Measurements from ENCODE around the gene KRT76. TPM values are rescaled to one million over a fixed set of nuclear protein-coding genes. Genes with fewer than 3 reads are reported as not detected.

The KRT76 gene
- total RNA-seq, 2 donors from 2014 or later = not detected

DNA sequence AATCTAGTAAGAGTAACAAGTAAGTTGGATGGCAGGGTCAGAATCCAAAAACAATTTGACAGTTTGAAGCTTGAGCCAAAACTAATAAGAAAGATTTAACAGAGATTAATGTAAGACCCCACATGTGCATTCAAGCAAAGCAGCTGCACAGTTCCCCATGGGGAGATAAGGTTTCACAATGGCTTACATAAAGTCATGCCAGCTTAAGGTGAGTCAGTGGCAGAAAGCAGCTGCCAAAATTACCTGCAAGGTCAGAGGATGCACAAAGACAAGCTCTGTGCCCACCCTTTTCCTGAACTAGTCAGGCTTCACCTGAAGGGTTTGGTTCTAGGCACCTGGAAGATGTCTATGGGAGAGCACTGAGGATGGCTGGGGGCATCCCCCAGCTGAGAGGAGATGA is 37.2 kb downstream of the KRT76 start:
- no peaks in the 10 kb centered on the region for H3K4me1 ChIP-seq
- intact Hi-C loops (cut with DNase I) = no loop called here
- TF ChIP-seq CTCF (IDR thresholded peaks at IDR 0.05) = no peak
- no peaks in the 10 kb centered on the region for H3K9me3 ChIP-seq
- H3K9ac ChIP-seq (ENCODE audit: low read depth in 2 of 2, low read length in 2 of 2) = no peak overlapping the region
- H3K27me3 ChIP-seq = no peaks in the 10 kb centered on the region
- H3K4me3 ChIP-seq = no peak overlapping the region
- DNase-seq = no peak
- no peaks in the 10 kb centered on the region for H3K36me3 ChIP-seq
- no peak overlapping the region for H3K27ac ChIP-seq

DNA sequence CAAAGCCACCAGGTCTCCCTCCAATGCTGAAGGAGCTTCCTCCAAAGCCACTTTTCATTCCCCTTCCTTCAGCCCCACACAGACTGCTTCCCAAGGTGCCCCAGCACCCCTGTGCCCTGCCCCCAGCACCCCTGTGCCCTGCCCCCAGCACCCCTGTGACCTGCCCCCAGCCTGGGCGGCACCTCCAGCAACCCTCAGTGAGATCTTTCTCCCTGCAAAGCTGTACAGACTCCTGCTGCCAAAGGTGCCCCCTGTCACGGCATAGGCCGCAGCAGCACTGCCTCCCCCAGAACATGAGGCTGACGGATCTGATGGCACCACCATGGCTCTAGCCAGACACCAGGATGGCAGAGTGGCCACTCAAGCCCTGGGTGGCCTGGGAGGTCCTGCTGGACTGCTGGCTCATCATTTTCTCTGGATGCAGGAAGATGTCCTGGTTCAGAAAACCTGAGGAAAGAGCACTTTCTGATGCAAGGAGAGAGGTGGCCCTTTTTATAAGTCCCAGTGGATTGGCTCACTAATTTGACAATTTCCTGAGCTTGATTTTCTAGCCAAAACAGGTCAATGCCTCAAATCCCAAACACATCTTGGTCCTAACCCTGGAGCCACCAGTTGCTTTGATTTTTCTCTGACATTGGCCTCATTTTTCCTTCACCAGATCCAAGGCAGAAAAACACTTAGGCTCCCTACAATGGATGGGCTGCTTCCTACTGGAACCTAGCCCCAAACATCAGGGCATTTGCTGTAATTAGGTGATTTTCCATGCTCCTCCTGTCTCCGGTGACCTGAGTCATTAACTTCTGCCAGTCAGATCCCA is 41.1 kb downstream of the KRT76 start:
- TF ChIP-seq CTCF (IDR thresholded peaks at IDR 0.05) = no peak
- no peak for DNase-seq
- Histone ChIP-seq H3K4me3 (no peak overlapping the region), H3K4me1 (no peaks in the 10 kb centered on the region), H3K9me3 (no peaks in the 10 kb centered on the region), H3K9ac (ENCODE audit: low read depth in 2 of 2, low read length in 2 of 2) (no peak overlapping the region), H3K27ac (no peak overlapping the region), H3K36me3 (no peaks in the 10 kb centered on the region), H3K27me3 (no peaks in the 10 kb centered on the region)
- intact Hi-C loops (cut with DNase I) = no loop called here

GRCh38 chr12:52735106-52735505 is 42.0 kb downstream of the KRT76 start:
- TF ChIP-seq CTCF (IDR thresholded peaks at IDR 0.05) = no peak
- no peak overlapping the region for H3K4me3 ChIP-seq
- no peak overlapping the region for H3K27ac ChIP-seq
- H3K9ac ChIP-seq (ENCODE audit: low read depth in 2 of 2, low read length in 2 of 2) = no peak overlapping the region
- H3K36me3 ChIP-seq = no peaks in the 10 kb centered on the region
- H3K4me1 ChIP-seq = no peaks in the 10 kb centered on the region
- no peaks in the 10 kb centered on the region for H3K27me3 ChIP-seq
- DNase-seq = no peak
- intact Hi-C loops (cut with DNase I) = no loop called here
- no peaks in the 10 kb centered on the region for H3K9me3 ChIP-seq

- Histone ChIP-seq H3K36me3 (no peaks in the 10 kb centered on the region), H3K9me3 (no peaks in the 10 kb centered on the region), H3K9ac (ENCODE audit: low read depth in 2 of 2, low read length in 2 of 2) (no peak overlapping the region), H3K27me3 (no peaks in the 10 kb centered on the region), H3K27ac (no peak overlapping the region), H3K4me3 (no peak overlapping the region), H3K4me1 (no peaks in the 10 kb centered on the region)
- DNase-seq = no peak
- no peak for TF ChIP-seq CTCF (IDR thresholded peaks at IDR 0.05)
- intact Hi-C loops (cut with DNase I) = no loop called here
These were observed 46.4 kb downstream of the KRT76 start for GRCh38 chr12:52730793-52731192.

GRCh38 chr12:52730383-52730782 is 46.8 kb downstream of the KRT76 start:
- H3K27ac ChIP-seq = no peak overlapping the region
- H3K4me1 ChIP-seq = no peaks in the 10 kb centered on the region
- no peaks in the 10 kb centered on the region for H3K27me3 ChIP-seq
- no peak overlapping the region for H3K4me3 ChIP-seq
- no peak for DNase-seq
- intact Hi-C loops (cut with DNase I) = no loop called here
- no peak for TF ChIP-seq CTCF (IDR thresholded peaks at IDR 0.05)
- no peak overlapping the region for H3K9ac ChIP-seq (ENCODE audit: low read depth in 2 of 2, low read length in 2 of 2)
- H3K36me3 ChIP-seq = no peaks in the 10 kb centered on the region
- no peaks in the 10 kb centered on the region for H3K9me3 ChIP-seq
